Measurements from ENCODE around the gene ZNF277.
A peak's percentile ranks its signal among the peaks of the same experiment; 100 is the strongest.

- TF ChIP-seq CTCF (IDR thresholded peaks at IDR 0.05) = peak; percentile 31; the same call in 1 of the 2 replicates
- TF ChIP-seq ZFX (IDR thresholded peaks at IDR 0.05; ENCODE audit: borderline replicate concordance) = no peak
Observed at GRCh38 chr7:112383671-112384417, 177.3 kb downstream of the ZNF277 start.
